K562 (cell line): ENCODE results near the gene LRRC4C. TPM values are rescaled to one million over a fixed set of nuclear protein-coding genes. Genes with fewer than 3 reads are reported as not detected.

ENCODE experiments used
- ATAC-seq: fragments of 200-7000 bp; cut with Tn5 transposase; 3 replicates; pipeline ENCODE4 v1.9.1; 2020; ENCODE audit warnings: moderate library complexity
- BruUV-seq: library from RNA; stranded (reverse); fragments of 400-500 nt; replicated peaks from 2 replicates; lab custom pipeline; 2021; lab: Mats Ljungman, UMichigan
- CTCF ChIA-PET: fragments of 300-600 bp; formaldehyde crosslinking; extraction: SDS; loops from one replicate; lab custom pipeline; 2021; ENCODE audit warnings: low intra/inter-chr PET ratio; lab: Yijun Ruan, JAX
- POLR2A ChIA-PET: fragments of 300-600, 350-650 bp; sonication (Branson Sonifier 250); formaldehyde crosslinking; extraction: SDS; loops from one replicate; lab custom pipeline; 2021; ENCODE audit warnings: antibody characterized with exemption, inconsistent platforms; lab: Yijun Ruan, JAX
- DNase-seq, 4 experiments: peaks; one replicate each; pipeline versions ENCODE4 v3.0.0 to v3.0.0-alpha.2; 2011 to 2018; ENCODE audit warnings: low spot score in 3 of 4, mixed read lengths in 3 of 4; ENCODE audit errors: extremely low read depth in 1 of 4
- FAIRE-seq: peaks from 2 replicates; lab custom pipeline; 2011; peaks lifted over from hg19 to GRCh38; lab: Jason Lieb, UNC
- H2AFZ ChIP-seq: 2 replicates; pipeline ENCODE4 v1.6.0; 2011; ENCODE audit warnings: low read depth, low read length, control low read depth, inconsistent platforms
- H3K27ac ChIP-seq: fragments of 200-600 bp; 3 replicates; pipeline ENCODE4 v1.8.0; 2011; ENCODE audit warnings: low read depth, mild to moderate bottlenecking, control low read depth, inconsistent platforms, low read length, moderate library complexity, mixed read lengths; ENCODE audit errors: extremely low read depth
- H3K27me3 ChIP-seq, 2 experiments: fragments of 300-600 bp in 1 of 2; 2 replicates in 1 of 2; 3 replicates in 1 of 2; pipeline versions ENCODE4 v1.6.0 to v1.8.0; 2011; ENCODE audit warnings: inconsistent platforms in 2 of 2, low read length in 2 of 2, mild to moderate bottlenecking in 1 of 2, mixed read lengths in 1 of 2, moderate library complexity in 1 of 2; ENCODE audit not compliant: control insufficient read depth in 2 of 2, insufficient read depth in 2 of 2
- H3K36me3 ChIP-seq: fragments of 300-600 bp; 3 replicates; pipeline ENCODE4 v1.8.0; 2011; ENCODE audit warnings: mild to moderate bottlenecking, low read length, inconsistent platforms; ENCODE audit not compliant: control insufficient read depth, insufficient read depth
- H3K4me1 ChIP-seq, 2 experiments: fragments of 200-600 bp in 1 of 2; replicated peaks in 1 of 2; 2 replicates in 1 of 2; 3 replicates in 1 of 2; pipeline versions ENCODE4 v1.5.1 to v1.8.0; 2011; ENCODE audit warnings: inconsistent platforms in 2 of 2, low read length in 2 of 2, mild to moderate bottlenecking in 1 of 2, mixed read lengths in 1 of 2, moderate library complexity in 1 of 2; ENCODE audit not compliant: control insufficient read depth in 2 of 2, insufficient read depth in 2 of 2
- H3K4me2 ChIP-seq: 2 replicates; pipeline ENCODE4 v1.6.1; 2011; ENCODE audit warnings: low read length, control low read depth, inconsistent platforms, mixed read lengths; ENCODE audit not compliant: insufficient read depth
- H3K4me3 ChIP-seq: fragments of 200-600 bp; sonication (generic), shearing (Covaris generic); 2 replicates; pipeline ENCODE4 v1.5.1; 2016; ENCODE audit warnings: control low read depth, inconsistent platforms
- H3K79me2 ChIP-seq: fragments of 200-600 bp; 3 replicates; pipeline ENCODE4 v1.8.0; 2011; ENCODE audit warnings: low read length, inconsistent platforms; ENCODE audit not compliant: control insufficient read depth, insufficient read depth
- H3K9ac ChIP-seq, 2 experiments: 2 replicates each; pipeline versions ENCODE4 v1.6.0 to v1.6.1; 2011; ENCODE audit warnings: low read depth in 2 of 2, low read length in 2 of 2, control low read depth in 1 of 2, inconsistent platforms in 1 of 2, mild to moderate bottlenecking in 1 of 2, mixed read lengths in 1 of 2; ENCODE audit not compliant: insufficient read depth in 1 of 2
- H3K9me1 ChIP-seq: one replicate; pipeline ENCODE4 v1.6.0; 2011; ENCODE audit warnings: inconsistent platforms, mild to moderate bottlenecking, low read length, moderate library complexity; ENCODE audit not compliant: control insufficient read depth, insufficient read depth
- H3K9me3 ChIP-seq: replicated peaks from 2 replicates; pipeline ENCODE4 v1.5.1; 2011; ENCODE audit warnings: low read depth, low read length, inconsistent platforms; ENCODE audit not compliant: control insufficient read depth, insufficient read depth
- H4K20me1 ChIP-seq: replicated peaks from 2 replicates; pipeline ENCODE4 v1.6.1; 2011; ENCODE audit warnings: low read length, inconsistent platforms, mixed read lengths; ENCODE audit not compliant: control insufficient read depth, insufficient read depth
- CTCF ChIP-seq, 3 experiments: IDR thresholded peaks in 2 of 3; conservative IDR thresholded peaks in 1 of 3; 2 replicates each; pipeline ENCODE4 v1.5.1; 2011 to 2012; ENCODE audit warnings: low read length in 3 of 3, mild to moderate bottlenecking in 3 of 3, control low read depth in 2 of 3, improper control_type of control experiment in 1 of 3, inconsistent platforms in 1 of 3, low read depth in 1 of 3, mixed read lengths in 1 of 3, moderate library complexity in 1 of 3; ENCODE audit not compliant: insufficient read depth in 2 of 3
- NR4A1 ChIP-seq, 2 experiments: fragments of 250-450 bp in 1 of 2; fragments of 450-650 bp in 1 of 2; sonication (Bioruptor Pico) in 1 of 2; IDR thresholded peaks; 2 replicates each; pipeline versions ENCODE4 v1.4.0 to v1.6.1; 2016 to 2020; ENCODE audit warnings: mild to moderate bottlenecking in 2 of 2, missing compliant biosample characterization in 1 of 2, missing genetic modification characterization in 1 of 2, moderate library complexity in 1 of 2
- RAD21 ChIP-seq, 2 experiments: fragments of 250-450 bp in 1 of 2; fragments of 450-650 bp in 1 of 2; sonication (Bioruptor Pico) in 1 of 2; formaldehyde crosslinking in 1 of 2; IDR thresholded peaks in 1 of 2; conservative IDR thresholded peaks in 1 of 2; 2 replicates each; pipeline versions ENCODE4 v1.4.0 to v1.8.0; 2020 to 2022; ENCODE audit warnings: mild to moderate bottlenecking in 2 of 2, moderate library complexity in 1 of 2
- WGBS: fragments of 100-300 bp; shearing (Covaris generic); methylation state at CpG from one replicate; pipeline ENCODE4 v1.1.6; 2016; ENCODE audit warnings: low coverage, mixed read lengths; ENCODE audit not compliant: insufficient coverage; ENCODE audit errors: missing lambda C conversion rate; 5-methylcytosine and 5-hydroxymethylcytosine counted together
- in situ Hi-C: fragments of 300-500 bp; cut with MboI; formaldehyde crosslinking; loops from 4 replicates; pipeline ENCODE4 v1.15.0; 2018; ENCODE audit warnings: inconsistent platforms, mixed read lengths
- intact Hi-C: fragments of 100-400 bp; cut with micrococcal nuclease; formaldehyde crosslinking; loops from 2 replicates; pipeline ENCODE4 v1.14.2; 2022
- polyA plus RNA-seq, 8 experiments: library from polyadenylated mRNA; depleted of rRNA in 4 of 8; stranded (reverse) in 5 of 8; unstranded in 3 of 8; fragments of >200 nt; fragmentation: Nextera tagmentation in 2 of 8; fragmentation: Illumina TruSeq in 1 of 8; extraction: Ambion mirVana in 2 of 8; extraction: Trizol in 1 of 8; gene quantifications; 2 replicates each; pipeline versions ENCODE4 v1.2.1 to v1.2.3, GENCODE V29; 2011 to 2014; ENCODE audit warnings: inconsistent platforms in 1 of 8, missing spikeins in 1 of 8
- total RNA-seq, 7 experiments: library from RNA; depleted of rRNA in 6 of 7; stranded (reverse); fragments of >200 nt in 6 of 7; fragmentation: Illumina TruSeq in 2 of 7; extraction: Trizol in 2 of 7; gene quantifications; 2 replicates each; pipeline versions ENCODE4 v1.2.1 to v1.2.3, GENCODE V29; 2011 to 2021; ENCODE audit warnings: low replicate concordance in 1 of 7

The LRRC4C gene
- total and polyA plus RNA-seq, 9 of the 15 experiments (the other 6 are each of a cell fraction or from before 2014, with no cell fraction given): not detected

GRCh38 chr11:40306938-40307548 lies 1152.4 kb downstream of the LRRC4C start:
- ATAC-seq (0 out of 3 replicates have a peak, but pooled peaks have one; percentile 32), FAIRE-seq (no peak), DNase-seq (peak; percentile 22 to 37 (median 28))
- WGBS: 0% methylated on average over 1 of the region's 1 CpG
- Histone ChIP-seq H3K4me1 (no peaks in the 10 kb centered on the region), H3K9me3 (no peaks in the 10 kb centered on the region), H3K4me2 (no peak overlapping the region), H3K4me3 (no peak overlapping the region), H3K27ac (no peak overlapping the region), H3K9me1 (no peaks in the 10 kb centered on the region), H2AFZ (no peak overlapping the region), H3K36me3 (no peaks in the 10 kb centered on the region), H3K27me3 (no peaks in the 10 kb centered on the region), H3K9ac (no peak overlapping the region), H4K20me1 (no peaks in the 10 kb centered on the region), H3K79me2 (no peaks in the 10 kb centered on the region)
- TF ChIP-seq NR4A1 (CRISPR knock-in tag; IDR thresholded peaks at IDR 0.05) (no peak), NR4A1 (tag; IDR thresholded peaks at IDR 0.05) (no peak), CTCF (IDR thresholded peaks at IDR 0.05 in 2 of 3, conservative IDR thresholded peaks at IDR 0.05 in 1 of 3; ENCODE audit: insufficient read depth in 2 of 3, low read depth in 1 of 3, low read length in 3 of 3) (peak in 2 of 3 experiments; percentile 24 to 41; a peak in 2 of 6 replicates), RAD21 (CRISPR knock-in tag; conservative IDR thresholded peaks at IDR 0.05 in 1 of 2, IDR thresholded peaks at IDR 0.05 in 1 of 2) (peak in 1 of 2 experiments; percentile 37; a peak in 2 of 4 replicates)
- intact Hi-C loops (no loop called here), in situ Hi-C loops (no loop called here)
- no TSS peak for BruUV-seq
- CTCF ChIA-PET: interaction anchor here (0.6 kb wide), 1 partner anchor 15 kb away, joined by 3 read pairs; no protein-coding TSS in a partner anchor
- POLR2A ChIA-PET: no interaction called here
